Measurements from ENCODE around the gene HMCN2.
"Not testable (repeated sequence)": the region's sequence is repeated elsewhere in the genome, so short reads cannot be mapped to it uniquely, and the experiment has no call there.

The HMCN2 gene

GRCh38 chr9:130266236-130267098 is 907 bp downstream of the HMCN2 start:
- DNase-seq = no peak

GRCh38 chr9:130267930-130268329 is 2.4 kb downstream of the HMCN2 start:
- DNase-seq = no peak

- DNase-seq = no peak
Measured at GRCh38 chr9:130268521-130269211, 3.1 kb downstream of the HMCN2 start.

- no peak for DNase-seq
Measured at GRCh38 chr9:130271473-130271872, 5.9 kb downstream of the HMCN2 start.

GRCh38 chr9:130275156-130275555 is 9.6 kb downstream of the HMCN2 start:
- no peak for DNase-seq

GRCh38 chr9:130276121-130276520 is 10.6 kb downstream of the HMCN2 start:
- no peak for DNase-seq

- DNase-seq = no peak
Measured at GRCh38 chr9:130276955-130277354, 11.4 kb downstream of the HMCN2 start.

GRCh38 chr9:130277525-130277924 is 12.0 kb downstream of the HMCN2 start:
- DNase-seq = not testable (repeated sequence)

- DNase-seq = no peak
Measured at GRCh38 chr9:130283539-130284248, 18.1 kb downstream of the HMCN2 start.

GRCh38 chr9:130284249-130284625 is 18.7 kb downstream of the HMCN2 start:
- no peak for DNase-seq

GRCh38 chr9:130284690-130285089 is 19.1 kb downstream of the HMCN2 start:
- DNase-seq = no peak

GRCh38 chr9:130285271-130285670 is 19.7 kb downstream of the HMCN2 start:
- DNase-seq = no peak

- no peak for DNase-seq
Measured at GRCh38 chr9:130286072-130286770, 20.7 kb downstream of the HMCN2 start.

GRCh38 chr9:130286781-130287428 is 21.3 kb downstream of the HMCN2 start:
- DNase-seq = no peak

- DNase-seq = no peak
Measured at GRCh38 chr9:130287736-130288135, 22.2 kb downstream of the HMCN2 start.

GRCh38 chr9:130288393-130288792 is 22.8 kb downstream of the HMCN2 start:
- no peak for DNase-seq

GRCh38 chr9:130288926-130289690 is 23.5 kb downstream of the HMCN2 start:
- no peak for DNase-seq

GRCh38 chr9:130289711-130290241 is 24.2 kb downstream of the HMCN2 start:
- DNase-seq = no peak

- DNase-seq = no peak
Measured at GRCh38 chr9:130290291-130291181, 25.0 kb downstream of the HMCN2 start.

GRCh38 chr9:130291474-130291873 is 25.9 kb downstream of the HMCN2 start:
- no peak for DNase-seq
